PC-9 (cell line): ENCODE measurements around the gene FYN.

ENCODE experiments used
- CTCF ChIP-seq: fragments of 200-600 bp; sonication (generic); conservative IDR thresholded peaks from 2 replicates; pipeline ENCODE4 v1.6.1; 2017; ENCODE audit warnings: mixed run types, antibody characterized with exemption, mild to moderate bottlenecking, moderate library complexity
- EZH2 ChIP-seq: fragments of 200-600 bp; sonication (generic); IDR thresholded peaks from 2 replicates; pipeline ENCODE4 v1.8.0; 2017; ENCODE audit warnings: antibody characterized with exemption, low read depth

DNA sequence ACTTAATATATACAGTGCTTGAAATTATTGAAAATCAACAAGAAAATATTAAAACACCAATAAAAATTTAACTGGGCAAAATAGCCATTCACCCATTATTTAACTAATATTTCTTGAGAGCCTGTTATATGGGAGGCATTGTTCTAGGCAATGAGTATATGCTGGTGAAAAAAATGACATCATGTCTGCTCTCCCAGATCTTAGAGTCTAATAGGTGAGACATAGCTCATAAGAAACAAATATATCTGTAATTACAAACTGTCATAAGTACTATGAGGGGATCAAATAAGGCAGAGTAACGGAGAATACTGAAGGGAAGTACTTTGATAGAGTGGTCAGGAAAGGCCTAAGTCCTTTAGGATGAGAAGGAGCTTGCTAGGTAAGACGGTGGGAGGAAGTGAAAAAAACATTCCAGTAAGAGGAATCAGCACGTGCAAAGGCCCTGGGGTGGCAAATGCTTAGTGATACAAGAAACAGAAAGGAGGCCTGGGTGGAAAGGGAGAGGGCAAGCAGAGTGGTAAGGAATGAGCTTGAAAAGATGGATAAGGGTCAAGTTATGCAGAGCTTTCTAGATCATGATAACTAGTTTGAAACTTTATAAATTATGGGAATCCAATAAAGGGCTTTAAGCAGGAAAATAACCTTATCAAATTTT lies 12.2 kb upstream of the FYN start:
- TF ChIP-seq CTCF (no peak), EZH2 (no peak)
